Measurements from ENCODE around the gene SCNN1G.

SCNN1G gene

DNA sequence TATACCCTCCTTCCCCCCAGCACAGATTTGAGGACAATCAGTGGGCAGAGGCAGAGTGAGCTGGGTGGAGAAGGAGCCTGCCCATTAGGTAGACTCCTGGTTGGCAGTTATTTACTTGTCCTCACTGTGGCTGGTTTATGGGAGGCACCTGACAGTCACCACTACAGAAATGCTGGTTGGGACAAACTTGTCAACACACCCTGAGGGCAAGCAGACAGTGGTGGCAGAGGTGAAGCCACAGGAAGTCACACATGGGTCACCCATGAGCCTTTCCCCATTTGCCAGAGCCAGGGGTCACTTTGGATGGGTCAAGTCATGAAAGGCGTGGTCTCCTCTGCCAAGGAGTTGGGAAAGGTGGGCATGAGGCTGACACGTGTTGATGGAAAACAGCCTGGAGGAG, 6.4 kb downstream of the SCNN1G start:
- TF ChIP-seq, protein P1, sequence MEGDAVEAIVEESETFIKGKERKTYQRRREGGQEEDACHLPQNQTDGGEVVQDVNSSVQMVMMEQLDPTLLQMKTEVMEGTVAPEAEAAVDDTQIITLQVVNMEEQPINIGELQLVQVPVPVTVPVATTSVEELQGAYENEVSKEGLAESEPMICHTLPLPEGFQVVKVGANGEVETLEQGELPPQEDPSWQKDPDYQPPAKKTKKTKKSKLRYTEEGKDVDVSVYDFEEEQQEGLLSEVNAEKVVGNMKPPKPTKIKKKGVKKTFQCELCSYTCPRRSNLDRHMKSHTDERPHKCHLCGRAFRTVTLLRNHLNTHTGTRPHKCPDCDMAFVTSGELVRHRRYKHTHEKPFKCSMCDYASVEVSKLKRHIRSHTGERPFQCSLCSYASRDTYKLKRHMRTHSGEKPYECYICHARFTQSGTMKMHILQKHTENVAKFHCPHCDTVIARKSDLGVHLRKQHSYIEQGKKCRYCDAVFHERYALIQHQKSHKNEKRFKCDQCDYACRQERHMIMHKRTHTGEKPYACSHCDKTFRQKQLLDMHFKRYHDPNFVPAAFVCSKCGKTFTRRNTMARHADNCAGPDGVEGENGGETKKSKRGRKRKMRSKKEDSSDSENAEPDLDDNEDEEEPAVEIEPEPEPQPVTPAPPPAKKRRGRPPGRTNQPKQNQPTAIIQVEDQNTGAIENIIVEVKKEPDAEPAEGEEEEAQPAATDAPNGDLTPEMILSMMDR (IDR thresholded peaks at IDR 0.05) = no peak

GRCh38 chr16:23194497-23195221, 12.1 kb downstream of the SCNN1G start:
- TF ChIP-seq, protein P1 (IDR thresholded peaks at IDR 0.05) = no peak

DNA sequence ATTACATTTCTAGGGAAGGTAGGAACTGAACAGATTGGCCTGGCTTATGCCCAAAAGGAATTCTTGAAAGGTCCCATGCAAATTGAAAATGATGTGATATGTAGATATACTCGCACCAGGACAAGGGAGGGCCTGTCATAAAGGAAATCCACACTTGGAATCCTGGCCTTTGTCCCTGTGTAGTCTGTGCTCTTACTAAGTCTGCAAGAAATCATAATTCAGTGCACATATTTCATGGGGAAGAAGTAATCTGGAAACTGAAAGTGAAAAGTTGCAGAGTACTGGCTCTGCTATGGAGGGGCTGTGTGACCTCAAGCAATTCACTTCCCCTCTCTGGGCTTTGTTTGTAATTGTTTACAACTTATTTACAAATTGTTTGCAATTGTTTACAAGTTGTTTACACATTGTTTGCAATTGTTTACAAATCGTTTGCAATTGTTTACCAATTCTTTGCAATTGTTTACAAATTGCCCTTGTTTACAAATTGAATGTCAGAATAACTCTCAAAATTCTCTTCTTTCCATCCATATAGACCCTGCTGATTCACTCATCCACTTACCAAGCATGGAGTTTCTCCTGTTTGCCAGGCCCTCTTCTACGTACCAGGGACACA, 12.9 kb downstream of the SCNN1G start:
- TF ChIP-seq, protein P1 (IDR thresholded peaks at IDR 0.05) = no peak

GRCh38 chr16:23196539-23196938, 14.0 kb downstream of the SCNN1G start:
- TF ChIP-seq, protein P1 (IDR thresholded peaks at IDR 0.05) = no peak

DNA sequence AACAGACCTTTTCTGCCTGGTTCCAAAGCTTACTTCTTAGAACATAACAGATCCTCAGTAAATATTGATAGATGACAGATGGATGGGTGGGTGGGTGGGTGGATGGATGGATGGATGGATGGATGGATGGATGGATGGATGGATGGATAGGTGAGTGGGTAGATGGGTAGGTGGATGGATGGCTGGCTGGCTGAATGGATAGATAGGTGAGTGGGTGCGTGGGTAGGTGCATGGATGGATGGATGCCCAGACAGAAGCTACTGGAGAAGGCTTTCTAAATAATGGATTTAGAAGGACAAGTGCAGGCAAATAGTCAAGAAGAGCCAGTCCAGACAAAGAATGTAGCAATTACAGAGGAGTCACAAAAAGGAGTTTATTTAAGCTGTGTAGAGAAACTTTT, 19.6 kb downstream of the SCNN1G start:
- TF ChIP-seq, protein P1 (IDR thresholded peaks at IDR 0.05) = no peak

DNA sequence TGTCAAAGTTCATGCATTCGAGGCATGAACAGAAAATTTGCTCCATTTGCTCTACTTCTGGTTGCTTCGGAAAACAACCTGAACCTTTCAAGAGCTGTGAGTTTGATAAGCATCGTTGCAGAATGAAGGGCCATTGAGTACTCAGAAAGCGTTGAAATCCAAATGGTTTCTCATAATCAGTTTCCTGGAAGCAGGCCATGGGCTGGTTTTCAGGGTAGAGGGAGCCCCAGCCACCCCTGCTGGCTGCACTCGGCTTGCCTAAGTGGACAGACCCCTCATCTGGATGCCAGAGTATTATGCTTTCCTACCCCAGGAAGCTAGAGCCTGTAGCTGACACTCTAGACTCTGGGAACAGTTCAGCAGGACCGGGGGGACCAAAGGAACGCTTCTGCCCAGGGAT, 24.4 kb downstream of the SCNN1G start:
- TF ChIP-seq, protein P1 (IDR thresholded peaks at IDR 0.05) = no peak

GRCh38 chr16:23207485-23207884, 24.9 kb downstream of the SCNN1G start:
- TF ChIP-seq, protein P1 (IDR thresholded peaks at IDR 0.05) = no peak

Data from LNCAP (cell line).